Lower leg skin (tissue), 4 donors: Measurements from ENCODE around the gene PTGR2. TPM values are rescaled to one million over a fixed set of nuclear protein-coding genes. Genes with fewer than 3 reads are reported as not detected.

Experiments used
- DNase-seq, 2 donors: peaks; one replicate each; pipeline ENCODE4 v3.0.0-alpha.2; 2019; ENCODE audit warnings: low spot score in 2 of 2
- H3K4me3 ChIP-seq: fragments of 200-600 bp; sonication (generic); 2 replicates; pipeline ENCODE4 v1.5.1; 2017; ENCODE audit warnings: mild to moderate bottlenecking, low read depth; ENCODE audit not compliant: poor library complexity, severe bottlenecking
- CTCF ChIP-seq, 3 donors: fragments of 450-650 bp; IDR thresholded peaks; one replicate each; pipeline ENCODE4 v1.5.1; 2016; ENCODE audit warnings: antibody characterized with exemption in 3 of 3, mild to moderate bottlenecking in 3 of 3, moderate library complexity in 2 of 3
- POLR2A ChIP-seq, 2 donors: fragments of 450-650 bp; IDR thresholded peaks; one replicate each; pipeline ENCODE4 v1.6.1; 2016 to 2017; ENCODE audit warnings: antibody characterized with exemption in 2 of 2, mild to moderate bottlenecking in 1 of 2, moderate library complexity in 1 of 2
- WGBS, 2 donors: methylation state at CpG; one replicate each; pipeline ENCODE4 v1.1.5; 2018; 5-methylcytosine and 5-hydroxymethylcytosine counted together
- intact Hi-C: fragments of 100-400 bp; cut with DNase I; formaldehyde crosslinking; loops from one replicate; pipeline ENCODE4 v1.15.0; 2023; ENCODE audit warnings: low total_unique reads
- total RNA-seq, 4 donors: library from RNA; depleted of rRNA; stranded (reverse); fragments of >200 nt; gene quantifications; one replicate each; pipeline ENCODE4 v1.1.0, GENCODE V29; 2016

The PTGR2 gene
- total RNA-seq, 4 donors from 2014 or later: 4.2 to 13.5 (median 8.3) TPM

DNA sequence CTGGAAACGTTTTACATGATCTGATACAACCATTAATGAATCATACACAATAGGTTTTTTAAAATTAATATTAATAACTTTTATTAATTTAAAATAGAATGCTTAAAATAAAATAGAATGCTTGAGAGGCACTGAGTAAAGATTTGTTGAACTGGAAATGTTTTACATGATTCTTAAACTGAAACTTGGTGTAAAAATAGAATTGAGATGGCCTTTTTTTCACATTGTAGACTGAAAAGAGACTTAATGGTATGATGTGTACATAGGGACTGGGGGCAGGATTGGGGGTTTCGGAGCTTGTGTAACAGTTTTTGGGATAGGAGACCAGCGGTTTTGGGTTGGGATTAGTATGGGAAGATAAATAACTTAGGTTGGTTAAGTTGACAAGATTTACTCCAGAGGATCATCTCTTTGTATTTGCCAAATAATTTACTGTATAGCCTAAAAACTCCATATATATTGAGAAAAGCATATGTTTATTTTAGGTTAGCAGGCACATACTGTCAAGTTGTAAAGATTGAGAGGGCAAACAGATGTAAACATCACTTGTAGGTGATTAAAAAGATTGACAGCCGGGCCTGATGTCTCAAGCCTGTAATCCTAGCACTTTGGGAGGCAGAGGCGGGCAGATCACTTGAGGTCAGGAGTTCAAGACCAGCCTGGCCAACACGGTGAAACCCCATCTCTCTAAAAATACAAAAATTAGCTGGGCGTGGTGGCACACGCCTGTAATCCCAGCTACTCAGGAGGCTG lies 33.0 kb downstream of the PTGR2 start:
- no peak overlapping the region for H3K4me3 ChIP-seq
- TF ChIP-seq POLR2A (IDR thresholded peaks at IDR 0.05): no peak
- no peak for TF ChIP-seq CTCF (IDR thresholded peaks at IDR 0.05)
- DNase-seq: no peak
- WGBS, 2 donors: 79 to 83% methylated on average over 8 of the region's 8 CpGs
- intact Hi-C loops: no loop called here

DNA sequence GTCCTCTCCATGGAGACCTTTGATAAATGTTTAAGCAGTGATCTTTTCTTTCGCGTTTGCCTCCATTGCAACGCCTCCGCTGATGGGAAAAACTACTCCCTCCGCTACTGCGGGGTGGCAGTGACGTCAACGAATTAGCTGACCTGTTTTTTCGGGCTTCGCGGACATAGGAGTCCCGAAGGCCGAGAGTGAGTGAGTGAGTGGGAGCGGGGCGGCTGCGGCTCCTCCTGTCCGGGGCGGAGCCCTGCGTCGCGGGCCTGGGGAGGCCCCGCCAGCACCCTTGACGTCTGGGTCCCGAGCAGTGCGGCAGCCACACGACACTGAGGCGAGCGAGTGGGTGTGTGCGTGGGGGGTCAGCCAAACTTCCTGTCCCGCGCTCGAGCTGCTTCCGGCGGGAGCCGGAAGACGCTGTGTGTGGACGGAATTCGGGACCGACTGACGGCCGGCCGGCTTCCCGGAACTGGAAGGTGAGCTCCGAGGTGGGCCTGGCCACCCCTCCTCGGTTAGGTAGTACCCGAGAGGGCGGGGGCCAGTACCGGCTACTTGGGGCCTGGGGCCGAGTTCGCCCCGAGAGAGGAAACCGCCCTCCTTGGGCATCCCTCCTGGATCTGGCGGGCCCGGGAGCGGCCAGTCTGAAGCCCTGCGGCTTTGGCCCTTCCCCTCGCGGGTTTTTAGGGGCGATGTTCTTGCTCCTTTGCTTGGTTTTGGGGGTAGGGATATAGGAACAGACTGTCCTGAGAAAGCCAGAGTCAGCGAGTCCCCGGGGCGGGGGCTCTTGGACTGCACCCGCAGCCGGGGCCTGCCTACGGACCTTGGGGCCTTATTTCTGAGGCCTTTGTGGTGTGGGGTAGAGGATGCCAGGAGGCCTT lies 35.1 kb downstream of the PTGR2 start, which contains the start of gene ZNF410:
TSS of gene ZNF410 (plus strand) at position 411 of the 869 bp plus-strand sequence. CDS start 5,317 bp downstream, outside the sequence.
- DNase-seq: peak; percentile 91 to 98
- intact Hi-C loops: no loop called here
- no peak for TF ChIP-seq POLR2A (IDR thresholded peaks at IDR 0.05)
- TF ChIP-seq CTCF (IDR thresholded peaks at IDR 0.05): no peak
- peak within 1 kb of the TSS; percentile 90 for H3K4me3 ChIP-seq
- WGBS, 2 donors: 0% methylated on average over 31 to 53 of the region's 65 CpGs

DNA sequence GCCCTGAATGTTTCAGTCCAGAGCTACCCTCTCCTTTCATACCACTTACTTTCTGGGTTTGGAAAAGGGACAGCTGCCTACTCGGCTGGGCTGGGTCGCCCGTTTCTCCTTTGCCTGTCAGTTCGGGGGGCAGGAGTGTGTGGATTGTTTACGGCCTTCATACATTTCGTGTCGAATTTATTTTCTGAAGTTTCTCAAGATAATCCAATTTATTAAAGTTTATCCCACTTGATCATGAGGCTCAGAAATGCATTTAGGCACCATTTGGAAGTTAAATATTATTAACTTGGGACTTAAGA lies 35.6 kb downstream of the PTGR2 start:
- TF ChIP-seq POLR2A (IDR thresholded peaks at IDR 0.05): no peak
- TF ChIP-seq CTCF (IDR thresholded peaks at IDR 0.05): no peak
- DNase-seq: no peak
- 0 to 1% methylated on average over 7 of the region's 7 CpGs for WGBS, 2 donors
- H3K4me3 ChIP-seq: peak overlapping the region; percentile 90
- intact Hi-C loops: no loop called here

GRCh38 chr14:73887694-73888459 lies 36.2 kb downstream of the PTGR2 start:
- no peak for DNase-seq
- H3K4me3 ChIP-seq: peak overlapping the region; percentile 90
- intact Hi-C loops: no loop called here
- TF ChIP-seq POLR2A (IDR thresholded peaks at IDR 0.05): no peak
- no peak for TF ChIP-seq CTCF (IDR thresholded peaks at IDR 0.05)
- WGBS, 2 donors: 11 to 15% methylated on average over 7 of the region's 7 CpGs

- 14 to 17% methylated on average over 3 of the region's 3 CpGs for WGBS, 2 donors
- DNase-seq: no peak
- no peak overlapping the region for H3K4me3 ChIP-seq
- intact Hi-C loops: no loop called here
- TF ChIP-seq POLR2A (IDR thresholded peaks at IDR 0.05) (no peak), CTCF (IDR thresholded peaks at IDR 0.05) (no peak)
These were observed 36.8 kb downstream of the PTGR2 start for GRCh38 chr14:73888460-73888725.
